Mesenchymal stem cell (in vitro differentiated cells and primary cell): ENCODE results near the gene ZFR.

ENCODE experiments used
- DNase-seq: peaks from one replicate; pipeline ENCODE4 v3.0.0-alpha.2; 2013
- H2AFZ ChIP-seq: one replicate; pipeline ENCODE4 v1.6.1; 2013; ENCODE audit warnings: low read depth, mild to moderate bottlenecking, control low read depth, inconsistent platforms, low read length, moderate library complexity
- H2AK5ac ChIP-seq: 2 replicates; pipeline ENCODE4 v1.6.1; 2013; ENCODE audit warnings: low read length, moderate library complexity, mild to moderate bottlenecking, inconsistent platforms; ENCODE audit not compliant: severe bottlenecking
- H2BK120ac ChIP-seq: one replicate; pipeline ENCODE4 v1.6.1; 2013; ENCODE audit warnings: low read depth, mild to moderate bottlenecking, inconsistent platforms, low read length, moderate library complexity
- H2BK12ac ChIP-seq, 2 experiments: one replicate each; pipeline ENCODE4 v1.6.1; 2013; ENCODE audit warnings: inconsistent platforms in 2 of 2, low read length in 2 of 2, mild to moderate bottlenecking in 2 of 2, moderate library complexity in 2 of 2, control low read depth in 1 of 2
- H2BK15ac ChIP-seq: one replicate; pipeline ENCODE4 v1.6.1; 2013; ENCODE audit warnings: mild to moderate bottlenecking, low read depth, inconsistent platforms; ENCODE audit not compliant: poor library complexity, severe bottlenecking
- H2BK5ac ChIP-seq: 2 replicates; pipeline ENCODE4 v1.6.1; 2013; ENCODE audit warnings: low read depth, mild to moderate bottlenecking, low read length, control low read depth, inconsistent platforms; ENCODE audit not compliant: poor library complexity, severe bottlenecking
- H3K14ac ChIP-seq, 2 experiments: one replicate each; pipeline ENCODE4 v1.6.1; 2013; ENCODE audit warnings: inconsistent platforms in 2 of 2, low read length in 2 of 2, control low read depth in 1 of 2, mild to moderate bottlenecking in 1 of 2, moderate library complexity in 1 of 2
- H3K18ac ChIP-seq, 2 experiments: one replicate each; pipeline ENCODE4 v1.6.1; 2013; ENCODE audit warnings: inconsistent platforms in 2 of 2, low read length in 2 of 2, control low read depth in 1 of 2, low read depth in 1 of 2, mild to moderate bottlenecking in 1 of 2
- H3K23ac ChIP-seq, 2 experiments: one replicate each; pipeline ENCODE4 v1.6.1; 2013; ENCODE audit warnings: inconsistent platforms in 2 of 2, low read length in 2 of 2, mild to moderate bottlenecking in 2 of 2, moderate library complexity in 2 of 2, control low read depth in 1 of 2
- H3K27ac ChIP-seq: 2 replicates; pipeline ENCODE4 v1.5.1; 2013; ENCODE audit warnings: mild to moderate bottlenecking, moderate library complexity, low read length, control low read depth, inconsistent platforms; ENCODE audit not compliant: poor library complexity, severe bottlenecking
- H3K27me3 ChIP-seq, 2 experiments: 2 replicates each; pipeline versions ENCODE4 v1.6.1 to v1.7.0; 2013; ENCODE audit warnings: low read length in 2 of 2, mild to moderate bottlenecking in 2 of 2, moderate library complexity in 2 of 2, control low read depth in 1 of 2, inconsistent platforms in 1 of 2; ENCODE audit not compliant: control insufficient read depth in 1 of 2, insufficient read depth in 1 of 2
- H3K36me3 ChIP-seq, 2 experiments: 2 replicates each; pipeline versions ENCODE4 v1.6.1 to v1.7.0; 2013; ENCODE audit warnings: low read length in 2 of 2, control low read depth in 1 of 2, inconsistent platforms in 1 of 2, low read depth in 1 of 2, mild to moderate bottlenecking in 1 of 2; ENCODE audit not compliant: insufficient read depth in 2 of 2, control insufficient read depth in 1 of 2
- H3K4ac ChIP-seq, 2 experiments: one replicate each; pipeline ENCODE4 v1.6.1; 2013; ENCODE audit warnings: inconsistent platforms in 2 of 2, low read length in 2 of 2, mild to moderate bottlenecking in 2 of 2, moderate library complexity in 2 of 2, control low read depth in 1 of 2, low read depth in 1 of 2
- H3K4me1 ChIP-seq: 2 replicates; pipeline ENCODE4 v1.6.1; 2013; ENCODE audit warnings: low read depth, low read length, control low read depth; ENCODE audit not compliant: control insufficient read depth, insufficient read depth
- H3K4me2 ChIP-seq: 2 replicates; pipeline ENCODE4 v1.6.1; 2013; ENCODE audit warnings: low read length, mild to moderate bottlenecking, inconsistent platforms; ENCODE audit not compliant: poor library complexity, severe bottlenecking
- H3K4me3 ChIP-seq, 2 experiments: 2 replicates each; pipeline versions ENCODE4 v1.5.1 to v1.7.0; 2013; ENCODE audit warnings: low read length in 2 of 2, mild to moderate bottlenecking in 2 of 2, control low read depth in 1 of 2, low read depth in 1 of 2; ENCODE audit not compliant: insufficient read depth in 1 of 2
- H3K79me1 ChIP-seq: replicated peaks from 2 replicates; pipeline ENCODE4 v1.6.1; 2013; ENCODE audit warnings: mild to moderate bottlenecking, control low read depth, low read length, inconsistent platforms; ENCODE audit not compliant: poor library complexity, severe bottlenecking
- H3K9ac ChIP-seq: 2 replicates; pipeline ENCODE4 v1.7.0; 2013; ENCODE audit warnings: mild to moderate bottlenecking, low read length, moderate library complexity
- H3K9me3 ChIP-seq: 2 replicates; pipeline ENCODE4 v1.7.0; 2013; ENCODE audit warnings: mild to moderate bottlenecking, low read length; ENCODE audit not compliant: control insufficient read depth
- H4K8ac ChIP-seq: one replicate; pipeline ENCODE4 v1.6.1; 2013; ENCODE audit warnings: inconsistent platforms, mild to moderate bottlenecking, low read length, moderate library complexity
- H4K91ac ChIP-seq: one replicate; pipeline ENCODE4 v1.6.1; 2013; ENCODE audit warnings: mild to moderate bottlenecking, low read length, inconsistent platforms
- WGBS: methylation state at CpG from one replicate; pipeline ENCODE4 v1.1.7; 2013; ENCODE audit warnings: mixed read lengths; 5-methylcytosine and 5-hydroxymethylcytosine counted together

Gene ZFR

DNA sequence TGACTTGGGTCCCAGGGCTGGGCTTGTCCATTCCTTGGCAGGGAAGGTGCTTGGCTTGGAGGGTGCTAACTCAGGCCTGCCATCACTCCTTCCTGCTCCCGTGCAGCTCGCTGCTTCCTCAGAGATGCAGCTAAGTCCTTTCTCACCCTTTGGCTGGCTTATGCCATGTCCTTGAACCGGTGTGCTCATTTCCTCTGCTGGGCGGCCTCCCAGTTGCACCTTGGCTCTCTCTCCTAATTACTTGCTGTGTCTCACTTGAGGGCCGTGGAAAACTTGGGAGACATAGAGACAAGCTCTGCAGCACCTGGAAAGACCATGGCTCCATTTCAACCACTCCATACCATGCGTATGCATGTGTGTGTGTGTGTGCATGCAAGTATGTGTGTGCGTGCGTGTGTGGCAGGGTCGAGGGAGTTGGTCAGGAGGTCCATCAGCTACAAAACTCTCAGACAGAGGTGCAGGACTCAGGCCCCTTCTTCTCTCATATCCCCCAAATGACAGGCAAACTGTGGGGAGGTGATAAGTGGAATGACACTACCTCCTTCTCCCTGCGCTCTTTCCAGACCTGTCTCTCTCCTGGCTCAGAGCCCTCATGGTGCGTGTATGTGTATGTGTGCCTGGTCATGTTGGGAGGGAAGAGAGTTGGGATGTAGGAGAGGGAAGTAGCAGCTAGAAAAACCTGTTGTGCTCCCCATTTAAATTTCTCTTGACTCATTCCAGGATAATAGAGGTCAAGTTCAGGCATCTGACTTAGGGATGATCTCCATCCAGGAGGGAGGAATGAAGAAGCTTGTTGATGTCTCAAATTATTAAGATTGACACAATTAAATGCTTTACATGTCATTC lies 114.2 kb downstream of the ZFR start:
- no peak for DNase-seq
- H3K9me3 ChIP-seq: no peaks in the 10 kb centered on the region
- H4K91ac ChIP-seq: no peak overlapping the region
- H3K14ac ChIP-seq: no peak overlapping the region
- no peak overlapping the region for H2BK120ac ChIP-seq
- no peak overlapping the region for H3K4me3 ChIP-seq
- H3K23ac ChIP-seq: no peak overlapping the region
- H3K4me2 ChIP-seq: no peak overlapping the region
- peaks cover 0 to 6% of the 10 kb centered on the region in 2 experiments for H3K27me3 ChIP-seq
- no peaks in the 10 kb centered on the region for H3K36me3 ChIP-seq
- no peaks in the 10 kb centered on the region for H3K79me1 ChIP-seq
- no peak overlapping the region for H3K9ac ChIP-seq
- no peak overlapping the region for H3K18ac ChIP-seq
- H2AK5ac ChIP-seq: no peak overlapping the region
- H2BK12ac ChIP-seq: no peak overlapping the region
- no peak overlapping the region for H3K27ac ChIP-seq
- H3K4me1 ChIP-seq: no peaks in the 10 kb centered on the region
- no peak overlapping the region for H2BK15ac ChIP-seq
- 81% methylated on average over 11 of the region's 11 CpGs for WGBS
- no peak overlapping the region for H2AFZ ChIP-seq
- H4K8ac ChIP-seq: no peak overlapping the region
- H3K4ac ChIP-seq: no peak overlapping the region
- H2BK5ac ChIP-seq: no peak overlapping the region

DNA sequence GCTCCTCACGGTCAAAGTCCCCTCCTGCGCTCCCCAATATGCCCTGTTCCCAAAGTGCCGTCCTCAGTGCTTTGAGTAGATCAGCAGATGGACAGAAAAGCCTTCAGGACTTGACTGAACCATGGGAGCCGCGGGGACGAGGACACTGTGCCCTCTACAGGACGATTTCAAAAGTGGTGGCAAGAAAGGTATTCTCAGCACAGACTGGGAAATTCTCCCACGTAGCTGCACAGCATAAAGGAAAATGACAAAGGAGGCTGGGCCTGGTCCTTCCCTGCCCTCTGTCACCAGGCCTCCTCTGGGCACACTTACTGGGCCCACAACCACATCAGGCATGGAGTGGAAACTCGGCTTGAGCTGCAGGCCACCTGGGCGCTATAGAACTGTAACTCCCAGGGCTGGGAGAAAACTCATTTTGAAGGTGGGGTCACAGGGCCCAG lies 115.1 kb downstream of the ZFR start:
- peaks cover 0 to 6% of the 10 kb centered on the region in 2 experiments for H3K27me3 ChIP-seq
- no peak overlapping the region for H2BK5ac ChIP-seq
- H3K79me1 ChIP-seq: no peaks in the 10 kb centered on the region

DNA sequence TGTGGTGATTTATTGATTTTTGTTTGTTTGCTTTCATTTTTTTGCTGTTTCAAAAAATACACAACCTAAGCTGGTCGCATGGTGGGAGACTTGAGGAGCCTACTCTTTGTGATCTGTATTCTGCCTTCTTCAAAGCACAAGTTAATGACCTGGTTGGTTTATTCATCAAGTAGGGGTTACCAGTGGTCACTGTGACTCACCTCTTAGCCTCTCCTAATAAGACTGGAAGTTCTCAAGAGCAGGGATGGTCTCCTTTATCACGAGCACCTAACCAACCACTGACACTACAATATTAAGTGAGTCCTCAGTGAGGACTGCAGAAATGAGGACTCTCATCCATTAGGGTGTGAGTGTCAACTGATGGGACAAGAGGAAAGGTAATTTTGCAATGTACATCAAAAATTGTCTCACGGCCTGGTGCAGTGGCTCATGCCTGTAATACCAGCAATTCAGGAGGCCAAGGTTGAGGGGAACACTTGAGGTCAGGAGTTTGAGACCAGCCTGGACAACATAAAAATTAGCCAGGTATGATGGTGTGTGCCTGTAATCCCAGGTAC lies 118.2 kb downstream of the ZFR start:
- Histone ChIP-seq H3K36me3 (no peaks in the 10 kb centered on the region), H3K4me3 (no peak overlapping the region), H3K14ac (no peak overlapping the region), H3K4me2 (no peak overlapping the region), H3K9ac (no peak overlapping the region), H2AFZ (no peak overlapping the region), H2BK12ac (no peak overlapping the region), H4K91ac (no peak overlapping the region), H3K27me3 (no peaks in the 10 kb centered on the region), H3K9me3 (peaks cover 9% of the 10 kb centered on the region), H3K27ac (no peak overlapping the region), H3K23ac (no peak overlapping the region), H3K18ac (no peak overlapping the region), H2BK5ac (no peak overlapping the region), H3K4ac (no peak overlapping the region), H4K8ac (no peak overlapping the region), H2AK5ac (no peak overlapping the region), H2BK120ac (no peak overlapping the region), H3K4me1 (no peaks in the 10 kb centered on the region), H3K79me1 (no peaks in the 10 kb centered on the region), H2BK15ac (no peak overlapping the region)
- 92% methylated on average over 2 of the region's 3 CpGs for WGBS
- peak; percentile 45 for DNase-seq

More for the DNA sequence above, 115.1 kb downstream of the ZFR start:
- H3K4me2 ChIP-seq: no peak overlapping the region
- no peak overlapping the region for H2AK5ac ChIP-seq
- H4K8ac ChIP-seq: peak overlapping the region; percentile 53
- 30% methylated on average over 10 of the region's 10 CpGs for WGBS
- no peak overlapping the region for H3K4me3 ChIP-seq
- no peak overlapping the region for H3K4ac ChIP-seq
- no peaks in the 10 kb centered on the region for H3K9me3 ChIP-seq
- H3K9ac ChIP-seq: no peak overlapping the region
- no peak overlapping the region for H2BK120ac ChIP-seq
- H3K36me3 ChIP-seq: no peaks in the 10 kb centered on the region
- no peak overlapping the region for H3K18ac ChIP-seq
- no peak overlapping the region for H2BK15ac ChIP-seq
- H2BK12ac ChIP-seq: no peak overlapping the region
- no peak overlapping the region for H3K14ac ChIP-seq
- H2AFZ ChIP-seq: no peak overlapping the region
- H3K4me1 ChIP-seq: no peaks in the 10 kb centered on the region
- peak; percentile 71 for DNase-seq
- H3K27ac ChIP-seq: no peak overlapping the region
- no peak overlapping the region for H4K91ac ChIP-seq
- H3K23ac ChIP-seq: no peak overlapping the region

DNA sequence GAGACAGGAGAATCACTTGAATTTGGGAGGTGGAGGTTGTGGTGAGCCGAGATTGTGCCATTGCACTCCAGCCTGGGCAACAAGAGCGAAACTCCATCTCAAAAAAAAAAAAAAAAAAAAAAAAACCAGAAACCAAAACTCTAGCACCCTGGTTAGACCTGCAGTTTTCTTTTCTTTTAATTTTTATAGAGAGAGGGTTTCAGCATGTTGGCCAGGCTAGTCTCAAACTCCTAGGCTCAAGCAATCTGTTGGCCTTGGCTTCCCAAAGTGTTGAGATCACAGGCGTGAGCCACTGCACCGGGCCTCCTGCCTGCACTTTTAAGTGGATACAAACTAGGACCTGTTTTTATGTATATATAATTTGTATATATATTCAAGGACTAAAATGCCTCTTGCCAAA lies 118.9 kb downstream of the ZFR start:
- Histone ChIP-seq H2AK5ac (no peak overlapping the region), H4K8ac (no peak overlapping the region), H3K4me1 (no peaks in the 10 kb centered on the region), H2BK15ac (no peak overlapping the region), H3K18ac (no peak overlapping the region), H3K9ac (no peak overlapping the region), H3K36me3 (no peaks in the 10 kb centered on the region), H3K79me1 (no peaks in the 10 kb centered on the region), H2BK5ac (no peak overlapping the region), H2AFZ (no peak overlapping the region), H3K23ac (no peak overlapping the region), H3K4me2 (no peak overlapping the region), H3K27me3 (no peaks in the 10 kb centered on the region), H3K4ac (no peak overlapping the region), H2BK120ac (no peak overlapping the region), H3K27ac (no peak overlapping the region), H4K91ac (no peak overlapping the region), H3K14ac (no peak overlapping the region), H2BK12ac (no peak overlapping the region), H3K9me3 (peaks cover 9% of the 10 kb centered on the region), H3K4me3 (no peak overlapping the region)
- DNase-seq: no peak
- no CpG with 5 or more reads among the region's 4 CpGs for WGBS
